HCT116 (cell line): Measurements from ENCODE around the gene IFT57.

Experiments used
- EZH2 ChIP-seq: fragments of 200-600 bp; sonication (generic); IDR thresholded peaks from 2 replicates; pipeline ENCODE4 v1.6.1; 2017; ENCODE audit warnings: antibody characterized with exemption, mixed run types
- EZH2phosphoT487 ChIP-seq: fragments of 200-600 bp; IDR thresholded peaks from 2 replicates; pipeline ENCODE4 v1.6.1; 2018; ENCODE audit warnings: antibody characterized with exemption, borderline replicate concordance
- JUND ChIP-seq: IDR thresholded peaks from 2 replicates; pipeline ENCODE4 v1.6.1; 2012
- POLR2A ChIP-seq: IDR thresholded peaks from 2 replicates; pipeline ENCODE4 v1.7.0; 2011; ENCODE audit warnings: borderline replicate concordance; ENCODE audit not compliant: insufficient read depth, insufficient read length; ENCODE audit errors: extremely low read depth
- SP1 ChIP-seq: IDR thresholded peaks from 2 replicates; pipeline ENCODE4 v1.6.1; 2012; ENCODE audit warnings: low read depth
- SRF ChIP-seq: IDR thresholded peaks from 2 replicates; pipeline ENCODE4 v1.6.1; 2012; ENCODE audit warnings: low read depth
- ZBTB33 ChIP-seq: IDR thresholded peaks from 2 replicates; pipeline ENCODE4 v1.6.1; 2011; ENCODE audit warnings: mild to moderate bottlenecking, low read length, moderate library complexity; ENCODE audit not compliant: insufficient replicate concordance; ENCODE audit errors: extremely low read depth
- ZFX ChIP-seq: fragments of 450-650 bp; IDR thresholded peaks from 2 replicates; pipeline ENCODE4 v1.6.1; 2017
- ZNF274 ChIP-seq: fragments of 200-500 bp; sonication (Bioruptor generic); IDR thresholded peaks from 2 replicates; pipeline ENCODE4 v1.6.1; 2014; ENCODE audit warnings: mild to moderate bottlenecking, low read depth, low read length, inconsistent platforms
- TF ChIP-seq, protein P1 (sequence below), 3 experiments: fragments of 200-600 bp in 1 of 3; sonication (generic) in 1 of 3; IDR thresholded peaks in 2 of 3; conservative IDR thresholded peaks in 1 of 3; 2 replicates each; pipeline ENCODE4 v1.5.1; 2012 to 2017; ENCODE audit warnings: low read depth in 2 of 3, low read length in 2 of 3, antibody characterized with exemption in 1 of 3, borderline replicate concordance in 1 of 3, control low read depth in 1 of 3, mild to moderate bottlenecking in 1 of 3, mixed read lengths in 1 of 3, mixed run types in 1 of 3, moderate library complexity in 1 of 3; ENCODE audit not compliant: insufficient read depth in 1 of 3

GRCh38 chr3:108271626-108272025 is 49.4 kb upstream of the IFT57 start:
- TF ChIP-seq ZNF274, result no peak
- TF ChIP-seq, protein P1, sequence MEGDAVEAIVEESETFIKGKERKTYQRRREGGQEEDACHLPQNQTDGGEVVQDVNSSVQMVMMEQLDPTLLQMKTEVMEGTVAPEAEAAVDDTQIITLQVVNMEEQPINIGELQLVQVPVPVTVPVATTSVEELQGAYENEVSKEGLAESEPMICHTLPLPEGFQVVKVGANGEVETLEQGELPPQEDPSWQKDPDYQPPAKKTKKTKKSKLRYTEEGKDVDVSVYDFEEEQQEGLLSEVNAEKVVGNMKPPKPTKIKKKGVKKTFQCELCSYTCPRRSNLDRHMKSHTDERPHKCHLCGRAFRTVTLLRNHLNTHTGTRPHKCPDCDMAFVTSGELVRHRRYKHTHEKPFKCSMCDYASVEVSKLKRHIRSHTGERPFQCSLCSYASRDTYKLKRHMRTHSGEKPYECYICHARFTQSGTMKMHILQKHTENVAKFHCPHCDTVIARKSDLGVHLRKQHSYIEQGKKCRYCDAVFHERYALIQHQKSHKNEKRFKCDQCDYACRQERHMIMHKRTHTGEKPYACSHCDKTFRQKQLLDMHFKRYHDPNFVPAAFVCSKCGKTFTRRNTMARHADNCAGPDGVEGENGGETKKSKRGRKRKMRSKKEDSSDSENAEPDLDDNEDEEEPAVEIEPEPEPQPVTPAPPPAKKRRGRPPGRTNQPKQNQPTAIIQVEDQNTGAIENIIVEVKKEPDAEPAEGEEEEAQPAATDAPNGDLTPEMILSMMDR (IDR thresholded peaks at IDR 0.05 in 2 of 3, conservative IDR thresholded peaks at IDR 0.05 in 1 of 3; ENCODE audit: borderline replicate concordance in 1 of 3, insufficient read depth in 1 of 3, low read depth in 2 of 3, low read length in 2 of 3), result no peak
- no peak for TF ChIP-seq POLR2A
- TF ChIP-seq JUND, result no peak
- TF ChIP-seq ZBTB33, result no peak
- no peak for TF ChIP-seq ZFX
- no peak for TF ChIP-seq EZH2
- TF ChIP-seq SRF, result no peak
- TF ChIP-seq SP1, result no peak
- TF ChIP-seq EZH2phosphoT487, result no peak
